GM19193 (cell line): ENCODE measurements around the gene ZNF609.

Experiments
- POLR2A ChIP-seq: IDR thresholded peaks from 4 replicates; pipeline ENCODE4 v1.6.1; 2011; ENCODE audit not compliant: insufficient read depth, insufficient read length; ENCODE audit errors: extremely low read depth

Gene ZNF609

GRCh38 chr15:64713592-64713991 is 253.2 kb downstream of the ZNF609 start:
- no peak for TF ChIP-seq POLR2A

- TF ChIP-seq POLR2A: no peak
Observed at GRCh38 chr15:64716452-64716851, 256.1 kb downstream of the ZNF609 start.

GRCh38 chr15:64717130-64717529 is 256.8 kb downstream of the ZNF609 start:
- TF ChIP-seq POLR2A: no peak

GRCh38 chr15:64717735-64718495 is 257.5 kb downstream of the ZNF609 start:
- TF ChIP-seq POLR2A: no peak

GRCh38 chr15:64720188-64720587 is 259.8 kb downstream of the ZNF609 start:
- TF ChIP-seq POLR2A: no peak

GRCh38 chr15:64730151-64730550 is 269.8 kb downstream of the ZNF609 start:
- no peak for TF ChIP-seq POLR2A

GRCh38 chr15:64731012-64731804 is 270.8 kb downstream of the ZNF609 start:
- TF ChIP-seq POLR2A: no peak

- TF ChIP-seq POLR2A: no peak
Observed at GRCh38 chr15:64731805-64732151, 271.4 kb downstream of the ZNF609 start.

- no peak for TF ChIP-seq POLR2A
Observed at GRCh38 chr15:64732156-64732860, 271.9 kb downstream of the ZNF609 start.
